A673 (cell line): ENCODE measurements around the gene ETV6. TPM values are rescaled to one million over a fixed set of nuclear protein-coding genes. Genes with fewer than 3 reads are reported as not detected.

Source experiments
- BruUV-seq: library from RNA; stranded (reverse); fragments of 400-500 nt; replicated peaks from 2 replicates; lab custom pipeline; 2021; lab: Mats Ljungman, UMichigan
- CTCF ChIA-PET: fragments of 300-600 bp; sonication (Branson Sonifier 250); formaldehyde crosslinking; loops from one replicate; lab custom pipeline; 2022; ENCODE audit warnings: antibody characterized with exemption; lab: Charles Lee
- POLR2A ChIA-PET: fragments of 300-600 bp; sonication (Branson Sonifier 250); formaldehyde crosslinking; loops from one replicate; lab custom pipeline; 2022; ENCODE audit warnings: antibody characterized with exemption; ENCODE audit not compliant: low non-redundant PET; lab: Charles Lee
- DNase-seq: peaks from one replicate; pipeline ENCODE4 v3.0.0-alpha.2; 2015; ENCODE audit warnings: low spot score
- H3K27ac ChIP-seq: fragments of 200-600 bp; sonication (generic); 2 replicates; pipeline ENCODE4 v1.5.1; 2016; ENCODE audit warnings: mixed run types, low read depth, mild to moderate bottlenecking, mixed read lengths, antibody characterized with exemption, low read length; ENCODE audit not compliant: poor library complexity, severe bottlenecking
- H3K27me3 ChIP-seq: fragments of 200-600 bp; sonication (generic); replicated peaks from 2 replicates; pipeline ENCODE4 v1.6.1; 2017; ENCODE audit warnings: mixed run types, low read depth, mild to moderate bottlenecking, mixed read lengths, antibody characterized with exemption, low read length; ENCODE audit not compliant: insufficient read depth, poor library complexity
- H3K36me3 ChIP-seq: fragments of 200-600 bp; sonication (generic); 2 replicates; pipeline ENCODE4 v1.6.1; 2016; ENCODE audit warnings: mixed run types, mild to moderate bottlenecking, mixed read lengths, antibody characterized with exemption, low read length; ENCODE audit not compliant: insufficient read depth, poor library complexity, severe bottlenecking
- H3K4me1 ChIP-seq: fragments of 200-600 bp; sonication (generic); 2 replicates; pipeline ENCODE4 v1.6.1; 2017; ENCODE audit warnings: mixed run types, mild to moderate bottlenecking, mixed read lengths, antibody characterized with exemption, low read length; ENCODE audit not compliant: insufficient read depth, poor library complexity, severe bottlenecking
- H3K4me3 ChIP-seq: fragments of 200-600 bp; sonication (generic); 2 replicates; pipeline ENCODE4 v1.5.1; 2016; ENCODE audit warnings: low read depth, mixed run types, mild to moderate bottlenecking, mixed read lengths, low read length; ENCODE audit not compliant: poor library complexity, severe bottlenecking
- H3K9me3 ChIP-seq: fragments of 200-600 bp; sonication (generic); 2 replicates; pipeline ENCODE4 v1.6.1; 2016; ENCODE audit warnings: mixed run types, low read depth, mild to moderate bottlenecking, mixed read lengths, antibody characterized with exemption, low read length; ENCODE audit not compliant: poor library complexity, severe bottlenecking
- EZH2 ChIP-seq: fragments of 200-600 bp; sonication (generic); IDR thresholded peaks from 2 replicates; pipeline ENCODE4 v1.6.1; 2017; ENCODE audit warnings: borderline replicate concordance, low read depth, mild to moderate bottlenecking, mixed read lengths, antibody characterized with exemption, low read length; ENCODE audit not compliant: poor library complexity, severe bottlenecking
- intact Hi-C: fragments of 100-400 bp; cut with micrococcal nuclease; formaldehyde crosslinking; loops from one replicate; pipeline ENCODE4 v1.10.0; 2022; ENCODE audit not compliant: unreplicated experiment
- total RNA-seq: library from RNA; stranded (reverse); gene quantifications from 2 replicates; pipeline ENCODE4 v1.2.3, GENCODE V29; 2021
- TF ChIP-seq, protein P1 (sequence below): fragments of 300-800, 200-600 bp; sonication (generic); conservative IDR thresholded peaks from 2 replicates; pipeline ENCODE4 v1.5.1; 2017; ENCODE audit warnings: low read depth, mild to moderate bottlenecking, antibody characterized with exemption, low read length, moderate library complexity, mixed read lengths

Gene ETV6
- total RNA-seq, 1 experiment from 2014 or later = 32.4 TPM

DNA sequence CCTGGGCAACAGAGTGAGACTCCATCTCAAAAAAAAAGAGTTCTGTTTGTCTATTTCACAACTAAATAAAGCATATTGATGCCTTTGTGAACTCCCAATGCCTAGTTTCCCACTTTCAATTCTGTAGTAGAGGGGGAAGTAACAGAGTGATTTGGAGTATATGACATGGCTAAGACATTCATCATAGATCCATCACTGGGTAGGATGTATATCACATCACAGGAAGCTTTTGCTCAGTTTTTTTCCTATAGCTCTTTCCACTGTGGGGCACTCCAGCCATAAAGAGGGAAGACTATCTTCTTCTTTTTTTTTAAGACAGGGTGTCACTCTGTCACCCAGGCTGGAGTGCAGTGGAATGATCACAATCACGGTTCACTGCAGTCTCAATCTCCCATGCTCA, 267.3 kb downstream of the ETV6 start:
- no peaks in the 10 kb centered on the region for H3K4me1 ChIP-seq
- no peak for DNase-seq
- H3K4me3 ChIP-seq = no peak overlapping the region
- no peaks in the 10 kb centered on the region for H3K27me3 ChIP-seq
- no peaks in the 10 kb centered on the region for H3K36me3 ChIP-seq
- H3K27ac ChIP-seq = no peak overlapping the region
- TF ChIP-seq, protein P1, sequence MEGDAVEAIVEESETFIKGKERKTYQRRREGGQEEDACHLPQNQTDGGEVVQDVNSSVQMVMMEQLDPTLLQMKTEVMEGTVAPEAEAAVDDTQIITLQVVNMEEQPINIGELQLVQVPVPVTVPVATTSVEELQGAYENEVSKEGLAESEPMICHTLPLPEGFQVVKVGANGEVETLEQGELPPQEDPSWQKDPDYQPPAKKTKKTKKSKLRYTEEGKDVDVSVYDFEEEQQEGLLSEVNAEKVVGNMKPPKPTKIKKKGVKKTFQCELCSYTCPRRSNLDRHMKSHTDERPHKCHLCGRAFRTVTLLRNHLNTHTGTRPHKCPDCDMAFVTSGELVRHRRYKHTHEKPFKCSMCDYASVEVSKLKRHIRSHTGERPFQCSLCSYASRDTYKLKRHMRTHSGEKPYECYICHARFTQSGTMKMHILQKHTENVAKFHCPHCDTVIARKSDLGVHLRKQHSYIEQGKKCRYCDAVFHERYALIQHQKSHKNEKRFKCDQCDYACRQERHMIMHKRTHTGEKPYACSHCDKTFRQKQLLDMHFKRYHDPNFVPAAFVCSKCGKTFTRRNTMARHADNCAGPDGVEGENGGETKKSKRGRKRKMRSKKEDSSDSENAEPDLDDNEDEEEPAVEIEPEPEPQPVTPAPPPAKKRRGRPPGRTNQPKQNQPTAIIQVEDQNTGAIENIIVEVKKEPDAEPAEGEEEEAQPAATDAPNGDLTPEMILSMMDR = no peak
- no peak for TF ChIP-seq EZH2
- intact Hi-C loops = no loop called here
- no peaks in the 10 kb centered on the region for H3K9me3 ChIP-seq
- CTCF ChIA-PET = no interaction called here
- POLR2A ChIA-PET = no interaction called here
- BruUV-seq = no TSS peak

GRCh38 chr12:11917501-11917900, 268.0 kb downstream of the ETV6 start:
- H3K36me3 ChIP-seq = no peaks in the 10 kb centered on the region
- BruUV-seq = no TSS peak

DNA sequence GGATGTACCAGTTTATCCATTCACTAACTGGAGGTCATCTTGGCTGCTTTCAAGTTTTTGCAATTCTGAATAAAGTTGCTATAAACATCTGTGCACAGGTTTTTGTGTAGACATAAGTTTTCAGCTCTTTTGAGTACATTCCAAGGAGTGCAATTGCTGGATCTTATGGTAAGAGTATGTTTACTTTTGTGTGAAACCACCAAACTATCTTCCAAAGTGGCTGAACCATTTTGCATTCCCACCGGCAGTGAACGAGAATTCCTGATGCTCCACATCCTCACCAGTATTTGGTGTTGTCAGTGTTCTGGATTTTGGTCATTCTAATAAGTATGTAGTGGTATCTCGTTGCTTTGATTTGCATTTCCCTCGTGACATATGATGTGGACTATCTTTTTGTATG, 270.8 kb downstream of the ETV6 start:
- Histone ChIP-seq H3K36me3 (no peaks in the 10 kb centered on the region), H3K4me3 (no peak overlapping the region), H3K27ac (no peak overlapping the region), H3K27me3 (no peaks in the 10 kb centered on the region), H3K4me1 (no peaks in the 10 kb centered on the region), H3K9me3 (no peaks in the 10 kb centered on the region)
- ChIA-PET CTCF (no interaction called here), POLR2A (no interaction called here)
- TF ChIP-seq, protein P1 = no peak
- TF ChIP-seq EZH2 = no peak
- BruUV-seq = no TSS peak
- DNase-seq = no peak
- intact Hi-C loops = no loop called here

More at GRCh38 chr12:11917501-11917900, 268.0 kb downstream of the ETV6 start:
- no peaks in the 10 kb centered on the region for H3K9me3 ChIP-seq
- H3K4me1 ChIP-seq = no peaks in the 10 kb centered on the region
- no peak overlapping the region for H3K4me3 ChIP-seq
- TF ChIP-seq EZH2 = no peak
- TF ChIP-seq, protein P1 = no peak
- ChIA-PET POLR2A (no interaction called here), CTCF (interaction anchor here (0.6 kb wide), 1 partner anchor 820 kb away, joined by 10 read pairs; no protein-coding TSS in a partner anchor)
- no peak overlapping the region for H3K27ac ChIP-seq
- no peak for DNase-seq
- H3K27me3 ChIP-seq = no peaks in the 10 kb centered on the region
- intact Hi-C loops = no loop called here
